SJSA1 (cell line): ENCODE measurements around the gene PCDHGB1. TPM values are rescaled to one million over a fixed set of nuclear protein-coding genes. Genes with fewer than 3 reads are reported as not detected.
"Not testable (repeated sequence)": the region's sequence is repeated elsewhere in the genome, so short reads cannot be mapped to it uniquely, and the experiment has no call there.

Experiments used
- DNase-seq, 2 experiments: peaks; one replicate each; pipeline ENCODE4 v3.0.0-alpha.2; 2015 to 2020; ENCODE audit warnings: low spot score in 2 of 2, low read depth in 1 of 2
- H3K27ac ChIP-seq: fragments of 250-450 bp; sonication (Bioruptor Pico); 2 replicates; pipeline ENCODE4 v1.5.1; 2020; ENCODE audit warnings: mild to moderate bottlenecking, moderate library complexity
- H3K27me3 ChIP-seq: fragments of 250-450 bp; sonication (Bioruptor Pico); replicated peaks from 2 replicates; pipeline ENCODE4 v1.5.1; 2020; ENCODE audit warnings: mild to moderate bottlenecking, moderate library complexity
- H3K36me3 ChIP-seq: fragments of 250-450 bp; sonication (Bioruptor Pico); 2 replicates; pipeline ENCODE4 v1.5.1; 2020; ENCODE audit warnings: mild to moderate bottlenecking
- H3K4me1 ChIP-seq: fragments of 250-450 bp; sonication (Bioruptor Pico); replicated peaks from 2 replicates; pipeline ENCODE4 v1.6.1; 2021; ENCODE audit warnings: mild to moderate bottlenecking
- H3K4me3 ChIP-seq: fragments of 250-450 bp; sonication (Bioruptor Pico); 2 replicates; pipeline ENCODE4 v1.5.1; 2020; ENCODE audit warnings: mild to moderate bottlenecking
- H3K9me3 ChIP-seq: fragments of 250-450 bp; sonication (Bioruptor Pico); replicated peaks from 2 replicates; pipeline ENCODE4 v1.5.1; 2020; ENCODE audit warnings: mild to moderate bottlenecking
- total RNA-seq: library from RNA; depleted of rRNA; stranded (reverse); fragments of >200 nt; shearing (Covaris generic); gene quantifications from 2 replicates; pipeline ENCODE4 v1.2.3, GENCODE V29; 2014; rRNA removed

The PCDHGB1 gene
- 0.79 TPM in 1 of 2 replicates, not detected in the other for total RNA-seq

GRCh38 chr5:141349917-141350619 is at the start of gene PCDHGB1:
Gene PCDHGB1, plus strand, starts transcription at chr5:141350099. Its CDS starts 162 bp downstream, at chr5:141350261.
- H3K36me3 ChIP-seq, result no peaks in the 10 kb centered on the region
- no peaks in the 10 kb centered on the region for H3K27me3 ChIP-seq
- H3K27ac ChIP-seq, result no peak within 1 kb of the TSS
- DNase-seq, result peak in 1 of 2 experiments; percentile 42
- H3K4me1 ChIP-seq, result no peaks in the 10 kb centered on the region
- H3K4me3 ChIP-seq, result no peak within 1 kb of the TSS
- H3K9me3 ChIP-seq, result peaks cover 12% of the 10 kb centered on the region

- no peak for DNase-seq
- Histone ChIP-seq H3K36me3 (no peaks in the 10 kb centered on the region), H3K27me3 (no peaks in the 10 kb centered on the region), H3K4me1 (no peaks in the 10 kb centered on the region), H3K9me3 (peaks cover 41% of the 10 kb centered on the region), H3K4me3 (no peak within 1 kb of the TSS), H3K27ac (no peak within 1 kb of the TSS)
Measured at GRCh38 chr5:141303756-141304155, 46.1 kb upstream of the PCDHGB1 start, which contains the start of gene SLC25A2. Gene SLC25A2, minus strand, starts transcription at chr5:141304049. Its CDS starts 184 bp downstream, at chr5:141303865.

- Histone ChIP-seq H3K4me3 (no peak overlapping the region), H3K27me3 (no peaks in the 10 kb centered on the region), H3K27ac (no peak overlapping the region), H3K36me3 (no peaks in the 10 kb centered on the region), H3K9me3 (peaks cover 50% of the 10 kb centered on the region), H3K4me1 (no peaks in the 10 kb centered on the region)
- no peak for DNase-seq
Measured at GRCh38 chr5:141306630-141307029, 43.3 kb upstream of the PCDHGB1 start.

GRCh38 chr5:141313711-141314110 is 36.2 kb upstream of the PCDHGB1 start:
- no peaks in the 10 kb centered on the region for H3K4me1 ChIP-seq
- H3K27ac ChIP-seq, result no peak overlapping the region
- peaks cover 36% of the 10 kb centered on the region for H3K9me3 ChIP-seq
- no peaks in the 10 kb centered on the region for H3K27me3 ChIP-seq
- no peak for DNase-seq
- no peak overlapping the region for H3K4me3 ChIP-seq
- peaks cover 60% of the 10 kb centered on the region for H3K36me3 ChIP-seq

GRCh38 chr5:141316963-141317362 is 32.9 kb upstream of the PCDHGB1 start:
- H3K4me1 ChIP-seq, H3K27ac ChIP-seq, H3K4me3 ChIP-seq, H3K27me3 ChIP-seq, DNase-seq: not testable (repeated sequence)
- peaks cover 80% of the 10 kb centered on the region for H3K36me3 ChIP-seq
- peaks cover 36% of the 10 kb centered on the region for H3K9me3 ChIP-seq

GRCh38 chr5:141319202-141319601 is 30.7 kb upstream of the PCDHGB1 start:
- Histone ChIP-seq H3K4me1 (no peaks in the 10 kb centered on the region), H3K4me3 (peak overlapping the region; percentile 70), H3K36me3 (peaks cover 64% of the 10 kb centered on the region), H3K27ac (no peak overlapping the region), H3K9me3 (peaks cover 29% of the 10 kb centered on the region), H3K27me3 (no peaks in the 10 kb centered on the region)
- peak in 1 of 2 experiments; percentile 13 for DNase-seq

- H3K27ac ChIP-seq, result peak overlapping the region; percentile 94
- no peaks in the 10 kb centered on the region for H3K4me1 ChIP-seq
- DNase-seq, result no peak
- no peaks in the 10 kb centered on the region for H3K27me3 ChIP-seq
- peaks cover 60% of the 10 kb centered on the region for H3K36me3 ChIP-seq
- peak overlapping the region; percentile 70 for H3K4me3 ChIP-seq
- peaks cover 29% of the 10 kb centered on the region for H3K9me3 ChIP-seq
Measured at GRCh38 chr5:141319699-141320098, 30.2 kb upstream of the PCDHGB1 start.

GRCh38 chr5:141320225-141321169 is 29.4 kb upstream of the PCDHGB1 start, which contains the start of gene TAF7:
Gene TAF7, minus strand, starts transcription at chr5:141320784. Its CDS starts 740 bp downstream, at chr5:141320044.
- Histone ChIP-seq H3K4me1 (no peaks in the 10 kb centered on the region), H3K27me3 (no peaks in the 10 kb centered on the region), H3K9me3 (peaks cover 29% of the 10 kb centered on the region), H3K4me3 (peak within 1 kb of the TSS; percentile 70), H3K27ac (peak within 1 kb of the TSS; percentile 94), H3K36me3 (peaks cover 52% of the 10 kb centered on the region)
- DNase-seq, result peak; percentile 96 to 97

- no peak for DNase-seq
- Histone ChIP-seq H3K4me3 (no peak overlapping the region), H3K27ac (no peak overlapping the region), H3K36me3 (peaks cover 34% of the 10 kb centered on the region), H3K4me1 (0 out of 2 replicates have a peak, but pooled peaks cover 3% of the 10 kb centered on the region), H3K9me3 (peaks cover 23% of the 10 kb centered on the region), H3K27me3 (no peaks in the 10 kb centered on the region)
Measured at GRCh38 chr5:141322261-141322660, 27.6 kb upstream of the PCDHGB1 start.

GRCh38 chr5:141326088-141326854 is 23.6 kb upstream of the PCDHGB1 start:
- Histone ChIP-seq H3K27me3 (no peaks in the 10 kb centered on the region), H3K4me3 (peak overlapping the region; percentile 29), H3K27ac (0 out of 2 replicates have a peak overlapping the region, but pooled peaks have one; percentile 5), H3K4me1 (0 out of 2 replicates have a peak, but pooled peaks cover 3% of the 10 kb centered on the region), H3K9me3 (peaks cover 2% of the 10 kb centered on the region; the same call in 1 of the 2 replicates), H3K36me3 (no peaks in the 10 kb centered on the region)
- peak; percentile 52 to 75 for DNase-seq

GRCh38 chr5:141328231-141328630 is 21.7 kb upstream of the PCDHGB1 start:
- H3K36me3 ChIP-seq, result no peaks in the 10 kb centered on the region
- 0 out of 2 replicates have a peak, but pooled peaks cover 3% of the 10 kb centered on the region for H3K4me1 ChIP-seq
- peaks cover 10% of the 10 kb centered on the region for H3K9me3 ChIP-seq
- H3K27me3 ChIP-seq, result no peaks in the 10 kb centered on the region
- no peak overlapping the region for H3K27ac ChIP-seq
- no peak overlapping the region for H3K4me3 ChIP-seq
- DNase-seq, result no peak

GRCh38 chr5:141330299-141331080 is 19.4 kb upstream of the PCDHGB1 start, which contains the start of gene PCDHGA1:
Gene PCDHGA1, plus strand, starts transcription at chr5:141330514.
- DNase-seq, result no peak
- H3K27ac ChIP-seq, result no peak within 1 kb of the TSS
- no peaks in the 10 kb centered on the region for H3K27me3 ChIP-seq
- 0 out of 2 replicates have a peak, but pooled peaks cover 3% of the 10 kb centered on the region for H3K4me1 ChIP-seq
- H3K4me3 ChIP-seq, result peak within 1 kb of the TSS; percentile 20
- H3K36me3 ChIP-seq, result no peaks in the 10 kb centered on the region
- peaks cover 10% of the 10 kb centered on the region for H3K9me3 ChIP-seq
